PC-3 (cell line): Measurements from ENCODE around the gene TREML1. TPM values are rescaled to one million over a fixed set of nuclear protein-coding genes. Genes with fewer than 3 reads are reported as not detected.

Experiments
- ATAC-seq: fragments of 200-7000 bp; cut with Tn5 transposase; 2 replicates; pipeline ENCODE4 v1.9.1; 2020; ENCODE audit warnings: mild to moderate bottlenecking, moderate library complexity
- BruUV-seq: library from RNA; stranded (reverse); fragments of 400-500 nt; replicated peaks from 2 replicates; lab custom pipeline; 2021; lab: Mats Ljungman, UMichigan
- CTCF ChIA-PET: fragments of 300-600 bp; sonication (Branson Sonifier 250); formaldehyde crosslinking; loops from one replicate; lab custom pipeline; 2022; ENCODE audit warnings: antibody characterized with exemption; lab: Charles Lee
- POLR2A ChIA-PET: fragments of 300-600 bp; sonication (Branson Sonifier 250); formaldehyde crosslinking; loops from one replicate; lab custom pipeline; 2022; ENCODE audit warnings: antibody characterized with exemption; ENCODE audit not compliant: unreplicated experiment; lab: Charles Lee
- DNase-seq: peaks from one replicate; pipeline ENCODE4 v3.0.0-alpha.2; 2015
- H2AFZ ChIP-seq: fragments of 300-600 bp; sonication (generic); 2 replicates; pipeline ENCODE4 v1.6.0; 2016; ENCODE audit warnings: antibody characterized with exemption, low read length
- H3F3A ChIP-seq: fragments of 300-600 bp; sonication (generic); one replicate; pipeline ENCODE4 v1.6.0; 2017; ENCODE audit warnings: antibody characterized with exemption, low read length, control low read depth, mild to moderate bottlenecking; ENCODE audit not compliant: unreplicated experiment
- H3K27ac ChIP-seq: fragments of 300-600 bp; sonication (generic); 2 replicates; pipeline ENCODE4 v1.5.1; 2016; ENCODE audit warnings: mild to moderate bottlenecking, low read length
- H3K27me3 ChIP-seq: fragments of 300-600 bp; sonication (generic); 2 replicates; pipeline ENCODE4 v1.6.1; 2016; ENCODE audit warnings: low read length, mixed read lengths
- H3K36me3 ChIP-seq: fragments of 300-600 bp; sonication (generic); 2 replicates; pipeline ENCODE4 v1.6.1; 2016; ENCODE audit warnings: low read depth, mixed run types, low read length, mixed read lengths
- H3K4me1 ChIP-seq: fragments of 300-600 bp; sonication (generic); 2 replicates; pipeline ENCODE4 v1.5.1; 2016; ENCODE audit warnings: low read length; ENCODE audit not compliant: insufficient read depth
- H3K4me2 ChIP-seq: fragments of 300-600 bp; sonication (generic); 2 replicates; pipeline ENCODE4 v1.6.0; 2016; ENCODE audit warnings: low read length
- H3K4me3 ChIP-seq: fragments of 300-600 bp; sonication (generic); 2 replicates; pipeline ENCODE4 v1.5.1; 2016; ENCODE audit warnings: mild to moderate bottlenecking, low read length, mixed read lengths
- H3K79me2 ChIP-seq: fragments of 300-600 bp; sonication (generic); 2 replicates; pipeline ENCODE4 v1.6.1; 2017; ENCODE audit warnings: low read length, mixed read lengths
- H3K9ac ChIP-seq: fragments of 300-600 bp; sonication (generic); 2 replicates; pipeline ENCODE4 v1.6.0; 2016; ENCODE audit warnings: mild to moderate bottlenecking, low read length
- H3K9me2 ChIP-seq: fragments of 300-600 bp; sonication (generic); replicated peaks from 2 replicates; pipeline ENCODE4 v1.6.1; 2016; ENCODE audit warnings: mixed run types, low read length, mixed read lengths
- H3K9me3 ChIP-seq: fragments of 300-600 bp; sonication (generic); 2 replicates; pipeline ENCODE4 v1.6.1; 2016; ENCODE audit warnings: low read length, mixed read lengths
- H4K20me1 ChIP-seq: fragments of 300-600 bp; sonication (generic); 2 replicates; pipeline ENCODE4 v1.6.1; 2016; ENCODE audit warnings: low read length, mixed read lengths
- EZH2 ChIP-seq: fragments of 300-600 bp; sonication (generic); IDR thresholded peaks from one replicate; pipeline ENCODE4 v1.6.1; 2017; ENCODE audit warnings: antibody characterized with exemption, mild to moderate bottlenecking, low read length; ENCODE audit not compliant: unreplicated experiment
- EZH2phosphoT487 ChIP-seq: fragments of 300-600 bp; sonication (generic); IDR thresholded peaks from 2 replicates; pipeline ENCODE4 v1.6.1; 2018; ENCODE audit warnings: mild to moderate bottlenecking, antibody characterized with exemption, low read length, borderline replicate concordance
- intact Hi-C: fragments of 100-400 bp; cut with micrococcal nuclease; formaldehyde crosslinking; loops from 2 replicates; pipeline ENCODE4 v1.9.0; 2023
- total RNA-seq: library from RNA; depleted of rRNA; stranded (reverse); fragments of >200 nt; gene quantifications from 2 replicates; pipeline ENCODE4 v1.2.3, GENCODE V29; 2014
- TF ChIP-seq, protein P1 (sequence below): fragments of 300-600 bp; sonication (generic); conservative IDR thresholded peaks from 2 replicates; pipeline ENCODE4 v1.5.1; 2017; ENCODE audit warnings: antibody characterized with exemption, low read depth, mild to moderate bottlenecking, low read length

The TREML1 gene
- total RNA-seq, 1 experiment from 2014 or later = not detected

- H3K9me2 ChIP-seq = no peaks in the 10 kb centered on the region
- no peaks in the 10 kb centered on the region for H3K9me3 ChIP-seq
- no peaks in the 10 kb centered on the region for H3K79me2 ChIP-seq
- no peak overlapping the region for H2AFZ ChIP-seq
- H3F3A ChIP-seq = no peaks in the 10 kb centered on the region
- no peak overlapping the region for H3K4me2 ChIP-seq
- no peak overlapping the region for H3K9ac ChIP-seq
- H3K36me3 ChIP-seq = no peaks in the 10 kb centered on the region
- no peaks in the 10 kb centered on the region for H4K20me1 ChIP-seq
- H3K27me3 ChIP-seq = peaks cover 18% of the 10 kb centered on the region; the same call in 1 of the 2 replicates
- no peak for DNase-seq
- TF ChIP-seq, protein P1, sequence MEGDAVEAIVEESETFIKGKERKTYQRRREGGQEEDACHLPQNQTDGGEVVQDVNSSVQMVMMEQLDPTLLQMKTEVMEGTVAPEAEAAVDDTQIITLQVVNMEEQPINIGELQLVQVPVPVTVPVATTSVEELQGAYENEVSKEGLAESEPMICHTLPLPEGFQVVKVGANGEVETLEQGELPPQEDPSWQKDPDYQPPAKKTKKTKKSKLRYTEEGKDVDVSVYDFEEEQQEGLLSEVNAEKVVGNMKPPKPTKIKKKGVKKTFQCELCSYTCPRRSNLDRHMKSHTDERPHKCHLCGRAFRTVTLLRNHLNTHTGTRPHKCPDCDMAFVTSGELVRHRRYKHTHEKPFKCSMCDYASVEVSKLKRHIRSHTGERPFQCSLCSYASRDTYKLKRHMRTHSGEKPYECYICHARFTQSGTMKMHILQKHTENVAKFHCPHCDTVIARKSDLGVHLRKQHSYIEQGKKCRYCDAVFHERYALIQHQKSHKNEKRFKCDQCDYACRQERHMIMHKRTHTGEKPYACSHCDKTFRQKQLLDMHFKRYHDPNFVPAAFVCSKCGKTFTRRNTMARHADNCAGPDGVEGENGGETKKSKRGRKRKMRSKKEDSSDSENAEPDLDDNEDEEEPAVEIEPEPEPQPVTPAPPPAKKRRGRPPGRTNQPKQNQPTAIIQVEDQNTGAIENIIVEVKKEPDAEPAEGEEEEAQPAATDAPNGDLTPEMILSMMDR = no peak
- TF ChIP-seq EZH2 (no peak), EZH2phosphoT487 (no peak)
- no peaks in the 10 kb centered on the region for H3K4me1 ChIP-seq
- no peak overlapping the region for H3K4me3 ChIP-seq
- no peak for ATAC-seq
- ChIA-PET CTCF (no interaction called here), POLR2A (no interaction called here)
- no peak overlapping the region for H3K27ac ChIP-seq
- intact Hi-C loops = no loop called here
- no TSS peak for BruUV-seq
Measured at GRCh38 chr6:41170547-41171160, 16.5 kb upstream of the TREML1 start.

DNA sequence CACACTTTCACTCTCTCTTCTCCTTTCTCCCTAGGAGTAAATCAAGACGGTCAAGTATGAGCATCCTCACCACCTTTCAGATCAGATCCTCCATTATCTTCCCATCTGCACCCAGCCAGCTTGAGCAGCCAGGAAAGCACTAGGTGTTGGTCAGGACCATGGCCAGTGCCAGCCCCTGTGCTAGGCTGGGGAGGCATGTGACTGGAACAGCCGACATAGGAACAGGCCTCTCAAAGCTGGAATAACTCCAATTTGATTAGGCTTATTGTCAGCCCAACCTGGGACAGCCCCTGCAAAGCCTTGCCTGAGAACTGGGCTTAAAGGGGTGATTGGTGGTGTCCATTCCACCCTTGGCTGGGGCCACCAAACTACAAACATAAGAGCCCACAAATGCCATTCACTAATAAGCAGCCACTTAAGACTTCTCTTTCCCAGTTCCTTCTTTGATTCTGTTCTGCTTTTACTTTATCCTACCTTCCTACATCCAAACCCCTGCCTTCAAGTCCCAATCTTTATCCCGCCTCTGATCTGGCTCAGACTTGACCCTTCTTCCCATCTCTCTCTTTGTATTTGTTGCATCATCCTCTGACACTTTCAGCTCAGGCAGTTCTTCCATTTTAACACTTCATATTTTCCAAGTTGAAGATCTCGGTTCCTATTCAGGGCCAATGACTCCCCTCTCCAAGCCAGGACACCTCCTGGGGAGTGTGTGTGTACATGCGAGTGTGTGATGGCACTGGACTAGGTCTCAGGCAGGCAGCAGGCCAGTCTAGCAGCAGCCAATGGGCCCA is 13.2 kb upstream of the TREML1 start:
- H2AFZ ChIP-seq = no peak overlapping the region
- no peaks in the 10 kb centered on the region for H3F3A ChIP-seq
- no peaks in the 10 kb centered on the region for H3K9me3 ChIP-seq
- TF ChIP-seq EZH2phosphoT487 = no peak
- TF ChIP-seq EZH2 = no peak
- TF ChIP-seq, protein P1 = no peak
- no peaks in the 10 kb centered on the region for H3K9me2 ChIP-seq
- H3K9ac ChIP-seq = no peak overlapping the region
- H3K4me2 ChIP-seq = no peak overlapping the region
- no TSS peak for BruUV-seq
- ATAC-seq (no peak), DNase-seq (peak; percentile 33)
- H3K27me3 ChIP-seq = 0 out of 2 replicates have a peak, but pooled peaks cover 15% of the 10 kb centered on the region
- intact Hi-C loops = no loop called here
- H3K27ac ChIP-seq = no peak overlapping the region
- no peak overlapping the region for H3K4me3 ChIP-seq
- CTCF ChIA-PET = no interaction called here
- no peaks in the 10 kb centered on the region for H4K20me1 ChIP-seq
- H3K36me3 ChIP-seq = no peaks in the 10 kb centered on the region
- no peaks in the 10 kb centered on the region for H3K4me1 ChIP-seq
- POLR2A ChIA-PET = interaction anchor here (0.6 kb wide), 1 partner anchor 8 kb away, joined by 4 read pairs; no protein-coding TSS in a partner anchor
- H3K79me2 ChIP-seq = no peaks in the 10 kb centered on the region
